GM12878 (cell line): ENCODE results near the gene ROBO1. TPM values are rescaled to one million over a fixed set of nuclear protein-coding genes. Genes with fewer than 3 reads are reported as not detected.

ENCODE experiments used
- ATF7 ChIP-seq: fragments of 450-650 bp; IDR thresholded peaks from 2 replicates; pipeline ENCODE4 v1.6.1; 2016; ENCODE audit warnings: low read depth, mild to moderate bottlenecking
- BCL11A ChIP-seq: IDR thresholded peaks from 2 replicates; pipeline ENCODE4 v1.6.1; 2011; ENCODE audit warnings: low read depth, low read length
- CBX5 ChIP-seq: sonication (generic); IDR thresholded peaks from 2 replicates; pipeline ENCODE4 v1.6.1; 2016; ENCODE audit warnings: low read depth, moderate library complexity, mild to moderate bottlenecking, inconsistent platforms
- NFIC ChIP-seq: IDR thresholded peaks from 2 replicates; pipeline ENCODE4 v1.6.1; 2012; ENCODE audit warnings: low read depth, mild to moderate bottlenecking, inconsistent platforms, low read length, moderate library complexity
- RB1 ChIP-seq: fragments of 450-650 bp; formaldehyde crosslinking; IDR thresholded peaks from 2 replicates; pipeline ENCODE4 v1.6.1; 2017; ENCODE audit warnings: mild to moderate bottlenecking, borderline replicate concordance
- SRF ChIP-seq, 2 experiments: IDR thresholded peaks; 2 replicates each; pipeline ENCODE4 v1.6.1; 2011; ENCODE audit warnings: low read depth in 2 of 2, low read length in 2 of 2, mild to moderate bottlenecking in 1 of 2, moderate library complexity in 1 of 2
- STAT1 ChIP-seq: fragments of 450-650 bp; conservative IDR thresholded peaks from 2 replicates; pipeline ENCODE4 v1.6.1; 2014; ENCODE audit warnings: antibody characterized with exemption, mild to moderate bottlenecking
- USF1 ChIP-seq: IDR thresholded peaks from 2 replicates; pipeline ENCODE4 v1.6.1; 2011; ENCODE audit warnings: borderline replicate concordance, low read depth, mild to moderate bottlenecking, moderate library complexity, mixed read lengths, low read length; ENCODE audit not compliant: insufficient read depth; ENCODE audit errors: extremely low read length
- polyA plus RNA-seq, 11 experiments: library from polyadenylated mRNA; depleted of rRNA in 4 of 11; unstranded in 6 of 11; stranded (reverse) in 5 of 11; fragments of >200 nt; fragmentation: Nextera tagmentation in 4 of 11; fragmentation: Illumina TruSeq in 1 of 11; extraction: Ambion mirVana in 4 of 11; extraction: Trizol in 1 of 11; gene quantifications; 1 replicate in 1 of 11; 2 replicates in 10 of 11; pipeline versions ENCODE4 v1.2.1 to v1.2.3, GENCODE V29; 2011 to 2016; ENCODE audit warnings: inconsistent platforms in 2 of 11, missing spikeins in 2 of 11, low read depth in 1 of 11
- total RNA-seq, 4 experiments: library from RNA; depleted of rRNA in 3 of 4; stranded (reverse); fragments of >200 nt in 3 of 4; fragmentation: Illumina TruSeq in 1 of 4; extraction: Trizol in 1 of 4; gene quantifications; 2 replicates each; pipeline versions ENCODE4 v1.2.1 to v1.2.3, GENCODE V29; 2013 to 2021
- TF ChIP-seq, protein P1 (sequence below): fragments of 450-650 bp; IDR thresholded peaks from 2 replicates; pipeline ENCODE4 v1.6.1; 2016; ENCODE audit warnings: mild to moderate bottlenecking, moderate library complexity, borderline replicate concordance

The ROBO1 gene
- total and polyA plus RNA-seq, 10 of the 15 experiments (the other 5 are each of a cell fraction or from before 2014, with no cell fraction given): 0.29 to 46.5 (median 1.2) TPM

DNA sequence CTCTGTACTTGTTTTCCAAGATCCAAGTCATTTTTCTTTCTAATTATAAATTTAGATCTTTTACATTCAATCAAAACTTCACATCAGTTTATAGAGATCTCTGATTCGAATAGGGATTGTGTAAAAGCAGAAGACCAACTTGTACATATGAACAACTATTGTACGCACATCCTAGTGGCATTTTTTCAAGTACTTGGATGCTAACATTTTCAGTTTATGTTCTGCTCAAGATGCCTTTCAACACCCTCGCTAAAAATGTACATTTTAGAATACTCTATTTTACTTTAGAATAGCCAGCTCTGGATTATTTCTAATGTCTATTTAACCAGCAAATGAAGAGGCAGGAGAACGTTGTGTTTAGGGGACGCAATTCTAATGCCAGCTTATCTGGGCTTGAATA lies 340.7 kb downstream of the ROBO1 start (continued):
- TF ChIP-seq USF1: no peak
- TF ChIP-seq NFIC: no peak
- TF ChIP-seq, protein P1, sequence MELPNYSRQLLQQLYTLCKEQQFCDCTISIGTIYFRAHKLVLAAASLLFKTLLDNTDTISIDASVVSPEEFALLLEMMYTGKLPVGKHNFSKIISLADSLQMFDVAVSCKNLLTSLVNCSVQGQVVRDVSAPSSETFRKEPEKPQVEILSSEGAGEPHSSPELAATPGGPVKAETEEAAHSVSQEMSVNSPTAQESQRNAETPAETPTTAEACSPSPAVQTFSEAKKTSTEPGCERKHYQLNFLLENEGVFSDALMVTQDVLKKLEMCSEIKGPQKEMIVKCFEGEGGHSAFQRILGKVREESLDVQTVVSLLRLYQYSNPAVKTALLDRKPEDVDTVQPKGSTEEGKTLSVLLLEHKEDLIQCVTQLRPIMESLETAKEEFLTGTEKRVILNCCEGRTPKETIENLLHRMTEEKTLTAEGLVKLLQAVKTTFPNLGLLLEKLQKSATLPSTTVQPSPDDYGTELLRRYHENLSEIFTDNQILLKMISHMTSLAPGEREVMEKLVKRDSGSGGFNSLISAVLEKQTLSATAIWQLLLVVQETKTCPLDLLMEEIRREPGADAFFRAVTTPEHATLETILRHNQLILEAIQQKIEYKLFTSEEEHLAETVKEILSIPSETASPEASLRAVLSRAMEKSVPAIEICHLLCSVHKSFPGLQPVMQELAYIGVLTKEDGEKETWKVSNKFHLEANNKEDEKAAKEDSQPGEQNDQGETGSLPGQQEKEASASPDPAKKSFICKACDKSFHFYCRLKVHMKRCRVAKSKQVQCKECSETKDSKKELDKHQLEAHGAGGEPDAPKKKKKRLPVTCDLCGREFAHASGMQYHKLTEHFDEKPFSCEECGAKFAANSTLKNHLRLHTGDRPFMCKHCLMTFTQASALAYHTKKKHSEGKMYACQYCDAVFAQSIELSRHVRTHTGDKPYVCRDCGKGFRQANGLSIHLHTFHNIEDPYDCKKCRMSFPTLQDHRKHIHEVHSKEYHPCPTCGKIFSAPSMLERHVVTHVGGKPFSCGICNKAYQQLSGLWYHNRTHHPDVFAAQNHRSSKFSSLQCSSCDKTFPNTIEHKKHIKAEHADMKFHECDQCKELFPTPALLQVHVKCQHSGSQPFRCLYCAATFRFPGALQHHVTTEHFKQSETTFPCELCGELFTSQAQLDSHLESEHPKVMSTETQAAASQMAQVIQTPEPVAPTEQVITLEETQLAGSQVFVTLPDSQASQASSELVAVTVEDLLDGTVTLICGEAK: no peak
- no peak for TF ChIP-seq BCL11A
- no peak for TF ChIP-seq CBX5
- no peak for TF ChIP-seq SRF (IDR thresholded peaks at IDR 0.05; ENCODE audit: low read depth in 2 of 2, low read length in 2 of 2)
- TF ChIP-seq ATF7: no peak
- TF ChIP-seq RB1: no peak
- no peak for TF ChIP-seq STAT1
